NCI-H187 treated with DMSO at 0.1 percent for 48 hours (cell line): ENCODE data around the gene NXPH1.

ENCODE experiments used
- DNase-seq: peaks from one replicate; lab custom pipeline; 2025; lab: John Stamatoyannopoulos, UW

The NXPH1 gene

GRCh38 chr7:8433477-8434289 lies at the start of gene NXPH1:
TSS of gene NXPH1 (plus strand) at chr7:8433609.
- no peak for DNase-seq

- no peak for DNase-seq
Observed at GRCh38 chr7:8384901-8385300, 48.5 kb upstream of the NXPH1 start.

GRCh38 chr7:8386926-8387550 lies 46.4 kb upstream of the NXPH1 start:
- DNase-seq: no peak

DNA sequence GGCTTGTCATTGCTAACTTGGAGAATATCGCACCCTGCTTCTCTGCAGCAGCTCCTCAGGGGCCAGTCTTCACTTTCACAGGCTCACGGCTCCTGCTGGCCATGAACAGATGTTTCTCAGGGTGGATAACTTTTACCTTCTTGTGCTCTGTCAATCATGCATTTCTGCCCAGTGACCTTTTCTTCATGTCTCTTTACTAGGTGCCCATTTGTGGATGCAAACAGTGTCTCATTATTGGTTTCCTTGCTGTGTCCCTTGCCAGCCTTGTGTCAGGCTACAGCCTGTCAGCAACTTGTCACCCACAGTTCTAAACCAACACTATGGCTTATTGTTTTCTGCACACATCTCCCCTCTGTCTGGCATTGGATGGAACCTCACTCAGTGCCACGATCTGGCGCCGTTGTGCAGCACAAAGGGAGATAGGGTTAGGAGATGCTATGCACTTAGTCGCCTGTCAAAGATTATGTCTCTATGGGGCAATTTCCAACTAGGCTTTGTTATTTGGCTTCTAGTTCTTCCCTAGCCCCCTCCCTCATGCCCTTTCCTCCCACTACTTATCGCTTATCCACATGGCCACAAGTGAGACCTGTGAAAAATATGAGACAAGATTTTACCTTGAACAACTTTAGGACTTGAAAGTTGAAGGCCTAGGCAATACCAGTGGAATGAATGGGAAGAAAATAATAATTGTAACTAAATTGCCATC lies 45.7 kb upstream of the NXPH1 start:
- no peak for DNase-seq

DNA sequence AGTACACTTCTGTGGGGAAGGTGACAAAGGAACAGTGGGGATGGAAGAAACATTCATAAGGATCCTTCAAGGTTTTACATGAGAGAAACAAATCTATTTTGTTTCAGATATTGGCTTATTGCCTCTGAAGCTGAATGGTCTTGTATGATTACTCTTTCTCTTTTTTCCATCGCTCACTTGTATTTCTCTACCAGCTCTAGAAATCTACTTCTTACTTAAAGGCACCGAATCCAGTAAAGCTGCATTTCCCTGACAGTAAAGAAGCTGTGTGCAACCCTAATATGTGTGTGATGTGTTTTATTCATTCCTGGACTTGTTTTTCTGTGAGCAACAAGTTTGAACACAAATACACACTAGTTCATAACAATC lies 45.2 kb upstream of the NXPH1 start:
- no peak for DNase-seq

- DNase-seq: peak; percentile 13
Observed at GRCh38 chr7:8389593-8390261, 43.7 kb upstream of the NXPH1 start.

- DNase-seq: no peak
Observed at GRCh38 chr7:8390262-8390626, 43.2 kb upstream of the NXPH1 start.

GRCh38 chr7:8391353-8392062 lies 41.9 kb upstream of the NXPH1 start:
- no peak for DNase-seq

DNA sequence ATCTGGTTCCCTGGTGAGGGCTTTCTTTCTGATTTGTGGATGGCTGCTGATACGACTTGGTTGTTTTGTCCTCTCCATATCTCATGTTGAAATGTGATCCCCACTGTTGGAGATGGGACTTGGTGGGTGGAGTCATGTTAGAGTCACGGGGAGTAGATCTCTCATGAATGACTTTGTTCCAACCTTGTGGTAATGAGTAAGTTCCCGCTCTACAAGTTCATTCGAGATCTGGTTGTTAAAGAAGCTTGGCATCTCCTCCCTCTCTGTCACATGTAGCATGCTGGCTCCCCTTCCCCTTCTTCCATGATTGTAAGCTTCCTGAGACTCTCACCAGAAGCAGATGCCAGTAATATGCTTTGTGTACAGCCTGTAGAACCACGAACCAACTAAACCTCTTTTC lies 37.1 kb upstream of the NXPH1 start:
- no peak for DNase-seq

- DNase-seq: no peak
Observed at GRCh38 chr7:8408871-8409270, 24.5 kb upstream of the NXPH1 start.

DNA sequence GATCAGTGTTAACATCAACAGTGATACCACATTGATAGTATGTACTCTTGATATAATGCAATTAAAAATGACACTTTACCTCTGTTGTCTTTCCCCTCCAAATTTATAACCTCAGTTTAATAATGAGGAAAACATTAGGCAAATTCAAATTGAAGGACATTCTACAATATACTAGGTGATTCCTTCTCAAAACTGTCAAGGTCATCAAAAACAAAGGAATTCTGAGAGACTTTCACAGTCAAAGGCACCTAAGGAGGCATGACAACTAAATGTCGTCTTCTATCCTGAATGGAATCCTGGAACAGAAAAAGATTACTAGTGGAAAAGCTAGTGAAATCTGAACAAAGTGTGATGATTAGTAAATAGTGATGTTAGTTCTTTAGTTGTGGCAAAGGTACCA lies 22.3 kb upstream of the NXPH1 start:
- no peak for DNase-seq

DNA sequence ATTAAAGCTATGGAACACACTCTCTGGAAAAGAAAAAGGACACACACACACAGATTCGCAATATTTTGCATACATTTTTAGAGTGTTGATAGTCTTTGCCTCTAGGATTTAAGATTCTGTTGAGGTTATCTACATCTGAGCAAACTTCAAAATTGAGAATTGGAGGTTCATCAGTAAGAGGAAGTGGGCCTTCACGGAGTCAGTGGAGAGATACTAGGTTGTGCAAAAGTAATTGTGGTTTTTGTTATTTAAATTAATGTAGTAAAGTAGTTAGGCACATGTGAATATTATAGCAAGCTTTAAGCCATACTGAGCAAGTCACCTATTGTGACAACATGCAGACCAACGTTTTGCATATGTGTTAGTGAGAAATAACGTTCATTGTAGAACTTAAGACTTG lies 19.8 kb upstream of the NXPH1 start:
- no peak for DNase-seq

DNA sequence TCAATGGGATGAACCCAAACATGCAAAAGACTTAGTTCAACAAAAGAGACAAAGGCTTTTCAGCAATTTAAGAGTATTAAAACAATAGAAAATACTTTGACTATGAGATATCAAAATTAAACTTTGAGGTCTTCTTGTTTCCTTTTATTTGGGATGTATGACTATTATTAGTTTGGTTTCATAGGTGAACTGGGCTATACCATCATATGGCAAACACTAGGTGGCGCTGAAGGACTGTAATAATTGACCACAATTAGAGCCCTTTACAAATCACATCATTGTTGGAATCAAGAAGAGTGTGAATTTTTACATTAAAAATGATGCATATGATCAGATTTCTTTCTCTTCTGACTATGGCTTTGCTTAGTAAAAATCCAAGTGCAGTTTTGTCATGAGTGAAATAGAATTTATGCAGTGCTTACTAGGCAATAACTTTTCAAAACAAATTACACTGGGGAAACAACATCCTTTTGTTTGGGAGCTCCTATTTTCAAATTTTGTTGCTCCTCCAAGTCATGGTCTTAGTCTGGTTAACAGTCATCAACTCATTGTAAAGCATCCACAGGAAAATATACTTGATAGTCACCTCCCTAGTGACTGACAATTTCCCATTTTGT lies 14.7 kb upstream of the NXPH1 start:
- DNase-seq: no peak

DNA sequence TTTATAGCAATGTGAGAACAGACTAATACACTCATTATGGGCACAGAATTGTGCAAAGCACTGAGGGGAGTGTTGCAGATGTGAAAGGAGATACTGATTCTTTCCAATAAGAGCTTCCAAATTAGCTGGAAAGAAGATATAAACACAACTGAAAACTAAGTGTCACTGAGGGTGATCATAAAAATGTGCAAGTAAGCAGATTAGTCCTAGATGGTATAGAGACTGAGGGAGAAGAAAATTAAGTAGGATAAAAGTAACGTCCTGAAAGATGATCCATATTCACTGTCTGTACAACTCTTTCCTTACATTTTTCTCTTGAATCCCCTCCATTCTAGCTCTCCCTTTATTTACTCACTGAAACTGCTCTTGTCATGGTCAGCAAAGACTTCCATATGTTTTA lies 11.2 kb upstream of the NXPH1 start:
- DNase-seq: no peak

DNA sequence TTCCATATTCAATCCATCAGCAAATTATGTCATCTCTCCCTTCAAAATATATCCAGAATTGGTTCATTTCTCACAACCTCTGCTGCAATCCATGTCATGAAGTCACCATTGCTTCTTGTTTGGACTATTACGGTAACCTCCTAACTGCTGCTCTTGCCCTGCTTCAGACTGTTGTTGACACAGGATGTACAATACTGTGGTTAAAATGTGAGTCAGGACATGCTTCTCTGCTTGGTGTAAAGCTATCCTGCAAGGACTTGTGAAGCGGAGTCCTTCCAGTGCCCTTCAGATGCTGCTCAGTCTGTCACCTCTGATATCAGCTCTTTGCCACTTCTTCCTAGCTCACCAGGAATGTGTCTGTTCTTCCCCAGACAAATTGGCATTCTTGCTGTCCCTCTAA lies 10.4 kb upstream of the NXPH1 start:
- DNase-seq: no peak

GRCh38 chr7:8425223-8425622 lies 8.2 kb upstream of the NXPH1 start:
- no peak for DNase-seq

DNA sequence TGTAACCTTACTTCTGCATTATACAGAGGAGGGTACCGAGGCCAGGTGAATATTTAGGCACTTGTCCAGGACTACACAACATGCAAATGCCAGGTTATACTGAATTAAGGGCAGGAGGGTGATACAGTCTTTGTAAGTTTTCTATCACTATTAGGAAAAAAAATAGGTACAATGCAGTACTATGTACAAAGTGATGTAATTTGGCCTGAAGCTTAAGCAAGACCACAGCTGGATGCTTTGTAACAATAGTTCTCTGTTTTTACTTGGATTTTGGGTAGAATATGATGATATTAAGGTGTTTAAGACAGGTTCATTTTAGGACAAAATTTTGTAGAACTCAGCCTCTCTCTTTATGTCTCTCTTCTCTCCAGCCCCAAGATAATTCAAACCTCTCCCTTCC lies 2.8 kb upstream of the NXPH1 start:
- DNase-seq: no peak

- DNase-seq: no peak
Observed at GRCh38 chr7:8434290-8435002, 1.0 kb downstream of the NXPH1 start.

DNA sequence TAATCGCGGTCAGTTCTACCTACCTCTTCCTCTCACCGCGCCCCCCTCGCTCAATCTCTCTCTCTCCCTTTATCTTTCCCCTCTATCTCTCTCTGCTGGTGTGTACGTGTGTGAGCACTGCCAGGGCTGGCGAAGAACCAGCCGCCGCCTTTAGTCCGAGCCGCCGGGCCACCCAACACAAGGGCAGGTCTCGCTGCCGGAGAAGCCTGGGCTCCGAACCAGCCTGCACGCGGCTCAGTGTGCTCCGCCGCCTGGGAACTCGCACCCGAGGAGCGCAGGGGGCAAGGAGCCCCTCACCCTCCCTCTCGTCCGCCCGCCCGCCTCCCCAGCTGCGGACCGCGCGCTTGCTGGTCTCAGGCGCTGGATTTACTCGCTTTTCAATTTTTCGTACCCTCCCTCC lies 1.7 kb downstream of the NXPH1 start:
- no peak for DNase-seq

GRCh38 chr7:8435590-8436545 lies 2.5 kb downstream of the NXPH1 start:
- DNase-seq: no peak
